ENCODE measurements around the gene BTG4.
A peak's percentile ranks its signal among the peaks of the same experiment; 100 is the strongest.

The BTG4 gene

GRCh38 chr11:111452817-111453552 is 59.2 kb downstream of the BTG4 start:
- DNase-seq = no peak

GRCh38 chr11:111452146-111452545 is 60.0 kb downstream of the BTG4 start:
- DNase-seq = no peak

GRCh38 chr11:111450480-111451320 is 61.5 kb downstream of the BTG4 start:
- no peak for DNase-seq

DNA sequence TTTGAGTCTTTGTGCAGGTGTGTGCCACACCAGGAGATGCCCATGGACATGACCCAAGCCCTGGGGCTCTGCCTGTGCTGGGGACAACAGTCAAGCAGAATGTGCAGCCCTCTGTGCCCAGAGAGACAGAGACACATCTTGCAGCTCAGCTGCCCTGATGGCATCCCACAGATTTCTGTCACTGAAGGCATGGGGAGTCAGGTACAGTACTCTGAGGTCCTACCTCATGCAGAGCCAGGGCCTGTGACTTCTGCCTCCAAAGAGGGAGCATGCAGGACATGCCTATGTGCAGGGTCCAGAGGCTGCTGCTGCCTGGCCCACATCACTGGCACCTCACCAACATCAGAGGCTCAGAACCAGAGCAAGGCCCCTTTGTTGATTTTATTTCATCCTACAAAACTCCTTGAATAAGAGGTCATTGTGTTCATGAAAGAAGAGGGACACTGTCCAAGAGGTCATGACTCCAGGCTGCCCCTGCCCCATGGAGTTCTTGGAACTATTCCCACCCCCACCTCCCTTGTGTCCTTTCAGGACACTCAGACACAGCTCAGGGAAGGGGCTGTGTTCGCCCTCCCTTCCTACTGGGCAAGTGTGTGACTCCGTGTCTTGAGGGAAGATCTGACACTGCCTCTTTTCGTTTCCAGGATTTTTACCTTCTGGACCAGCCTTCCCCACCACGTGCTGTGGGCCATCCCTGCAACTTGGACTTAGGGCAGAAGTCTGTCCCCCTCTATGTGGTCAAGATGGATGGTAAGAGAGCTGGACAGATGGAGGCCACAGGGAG is 62.3 kb downstream of the BTG4 start:
- DNase-seq = no peak

DNA sequence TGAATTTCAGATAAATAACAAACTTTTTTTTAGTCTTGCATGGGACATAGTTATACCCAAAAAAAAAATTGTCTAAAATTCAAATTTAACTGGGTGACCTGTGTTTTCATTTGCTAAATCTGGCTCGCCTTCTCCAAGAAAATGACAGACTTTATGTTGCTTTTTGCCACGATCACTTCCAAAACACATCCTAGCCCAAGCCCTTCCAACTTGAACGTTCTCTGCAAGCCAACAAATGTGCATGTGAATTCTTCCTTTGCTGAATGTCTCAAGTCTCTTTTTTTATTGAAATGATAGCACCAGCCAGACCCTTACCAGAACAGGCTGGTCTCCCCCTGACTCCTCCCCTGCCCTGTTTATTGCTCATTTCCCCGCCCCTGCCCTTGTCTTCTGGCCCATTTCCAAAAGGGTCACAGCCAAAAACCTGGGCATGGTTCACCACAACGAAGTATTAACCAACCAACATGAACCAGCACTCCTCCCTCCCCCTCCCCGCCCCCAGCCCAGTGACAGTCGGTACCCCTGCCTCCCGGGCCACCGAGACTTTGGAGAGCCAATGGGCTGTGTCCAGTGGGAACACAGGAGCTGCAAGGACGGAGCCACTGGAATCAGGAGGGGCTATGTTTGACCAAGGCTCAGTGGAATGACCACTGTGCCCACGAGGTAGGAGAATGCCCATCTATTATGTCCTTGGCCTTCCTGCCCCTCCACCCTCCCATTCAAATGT is 63.2 kb downstream of the BTG4 start:
- no peak for DNase-seq

DNA sequence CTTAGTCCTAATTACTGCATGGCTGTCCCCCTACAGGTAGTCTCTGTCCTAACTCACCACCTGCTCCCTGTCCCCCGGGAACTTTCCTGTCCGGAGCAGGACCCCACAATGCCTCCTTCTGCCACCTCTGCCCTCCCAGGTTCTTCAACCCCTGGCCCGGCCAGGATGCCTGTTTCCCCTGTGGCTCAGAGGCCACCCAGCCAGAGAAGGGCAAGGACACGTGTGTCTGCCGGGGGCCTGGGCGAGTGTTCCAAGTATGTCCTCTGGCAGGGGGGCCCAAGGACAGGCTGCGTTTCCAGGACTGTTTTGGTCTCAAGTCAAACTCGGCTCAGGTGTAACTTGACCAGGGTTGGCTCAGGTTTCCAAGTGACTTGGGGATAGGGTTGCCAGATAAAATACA is 63.8 kb downstream of the BTG4 start:
- no peak for DNase-seq

- no peak for DNase-seq
Measured at GRCh38 chr11:111447931-111448330, 64.3 kb downstream of the BTG4 start.

DNA sequence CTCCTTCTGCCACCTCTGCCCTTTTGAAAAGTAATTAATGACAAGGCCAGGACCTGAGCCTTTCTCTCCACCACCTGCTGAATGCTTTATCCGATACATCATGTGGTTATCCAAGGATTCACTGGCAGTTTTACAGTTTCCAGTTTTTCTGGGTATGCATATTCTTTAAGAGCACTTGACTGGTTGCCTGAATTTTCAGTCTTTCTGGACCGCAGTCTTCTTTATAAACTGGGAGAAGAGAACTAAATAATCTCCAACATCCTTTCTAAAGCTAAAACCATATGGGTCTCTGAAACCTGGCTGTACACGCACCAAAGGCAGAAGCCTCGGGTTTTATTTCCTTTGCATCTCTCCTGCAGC is 65.1 kb downstream of the BTG4 start:
- no peak for DNase-seq

DNA sequence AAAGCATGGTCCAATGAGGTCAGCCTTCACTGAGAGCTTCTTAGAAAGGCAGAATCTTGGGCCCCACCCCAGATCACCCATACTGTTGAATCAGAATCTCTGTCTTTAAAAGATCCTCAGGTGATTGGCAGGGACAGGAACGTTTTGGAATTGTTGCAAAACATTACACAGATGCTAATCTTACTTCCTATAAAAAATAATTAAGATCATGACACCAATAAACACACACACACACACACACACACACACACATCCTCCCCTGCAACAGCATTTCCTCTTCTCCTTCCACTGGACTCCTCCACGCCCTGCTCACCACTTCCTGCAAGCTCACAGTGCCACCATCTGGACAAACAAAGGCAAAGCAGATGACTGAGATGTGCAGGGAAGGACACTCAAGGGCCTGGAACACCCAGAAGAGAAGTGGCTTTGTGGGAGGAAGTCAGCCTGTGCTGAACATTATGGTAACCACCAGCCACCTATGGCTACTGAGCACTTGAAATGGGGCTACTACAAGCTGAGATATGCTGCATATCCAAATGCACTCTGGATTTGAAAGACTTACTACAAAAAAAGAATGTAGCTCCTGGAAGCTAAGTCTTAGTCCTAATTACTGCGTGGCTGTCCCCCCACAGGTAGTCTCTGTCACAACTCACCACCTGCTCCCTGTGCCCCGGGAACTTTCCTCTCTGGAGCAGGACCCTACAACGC is 65.6 kb downstream of the BTG4 start:
- peak; percentile 99 to 100 for DNase-seq

DNA sequence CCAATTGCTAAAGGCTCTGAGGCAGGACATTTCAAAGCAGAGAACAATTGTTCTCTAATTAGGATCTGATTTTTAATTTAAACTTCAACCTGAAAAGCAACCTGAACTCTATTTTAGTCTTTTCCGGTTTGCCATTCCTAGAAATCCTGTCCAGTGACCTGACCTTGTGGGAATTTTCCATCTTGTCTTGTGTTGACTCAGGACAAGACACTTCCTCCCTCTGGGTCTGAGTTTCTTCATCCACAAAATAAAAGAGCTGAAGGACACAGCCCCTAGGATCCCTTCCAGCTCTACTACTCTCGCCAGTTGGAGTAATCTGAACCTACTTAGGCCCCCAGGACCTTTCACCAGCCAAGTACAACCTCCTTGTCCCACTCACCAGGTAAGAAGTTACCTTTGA is 66.6 kb downstream of the BTG4 start:
- no peak for DNase-seq

Data from Kasumi-1 (cell line).